NCI-H526 (cell line): ENCODE measurements around the gene SUDS3.
A peak's percentile ranks its signal among the peaks of the same experiment; 100 is the strongest.
"Not testable (repeated sequence)": the region's sequence is repeated elsewhere in the genome, so short reads cannot be mapped to it uniquely, and the experiment has no call there.

Experiments used
- DNase-seq, 2 experiments: peaks; one replicate each; lab custom pipeline; 2025; lab: John Stamatoyannopoulos, UW

SUDS3 gene, protein sequence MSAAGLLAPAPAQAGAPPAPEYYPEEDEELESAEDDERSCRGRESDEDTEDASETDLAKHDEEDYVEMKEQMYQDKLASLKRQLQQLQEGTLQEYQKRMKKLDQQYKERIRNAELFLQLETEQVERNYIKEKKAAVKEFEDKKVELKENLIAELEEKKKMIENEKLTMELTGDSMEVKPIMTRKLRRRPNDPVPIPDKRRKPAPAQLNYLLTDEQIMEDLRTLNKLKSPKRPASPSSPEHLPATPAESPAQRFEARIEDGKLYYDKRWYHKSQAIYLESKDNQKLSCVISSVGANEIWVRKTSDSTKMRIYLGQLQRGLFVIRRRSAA

DNA sequence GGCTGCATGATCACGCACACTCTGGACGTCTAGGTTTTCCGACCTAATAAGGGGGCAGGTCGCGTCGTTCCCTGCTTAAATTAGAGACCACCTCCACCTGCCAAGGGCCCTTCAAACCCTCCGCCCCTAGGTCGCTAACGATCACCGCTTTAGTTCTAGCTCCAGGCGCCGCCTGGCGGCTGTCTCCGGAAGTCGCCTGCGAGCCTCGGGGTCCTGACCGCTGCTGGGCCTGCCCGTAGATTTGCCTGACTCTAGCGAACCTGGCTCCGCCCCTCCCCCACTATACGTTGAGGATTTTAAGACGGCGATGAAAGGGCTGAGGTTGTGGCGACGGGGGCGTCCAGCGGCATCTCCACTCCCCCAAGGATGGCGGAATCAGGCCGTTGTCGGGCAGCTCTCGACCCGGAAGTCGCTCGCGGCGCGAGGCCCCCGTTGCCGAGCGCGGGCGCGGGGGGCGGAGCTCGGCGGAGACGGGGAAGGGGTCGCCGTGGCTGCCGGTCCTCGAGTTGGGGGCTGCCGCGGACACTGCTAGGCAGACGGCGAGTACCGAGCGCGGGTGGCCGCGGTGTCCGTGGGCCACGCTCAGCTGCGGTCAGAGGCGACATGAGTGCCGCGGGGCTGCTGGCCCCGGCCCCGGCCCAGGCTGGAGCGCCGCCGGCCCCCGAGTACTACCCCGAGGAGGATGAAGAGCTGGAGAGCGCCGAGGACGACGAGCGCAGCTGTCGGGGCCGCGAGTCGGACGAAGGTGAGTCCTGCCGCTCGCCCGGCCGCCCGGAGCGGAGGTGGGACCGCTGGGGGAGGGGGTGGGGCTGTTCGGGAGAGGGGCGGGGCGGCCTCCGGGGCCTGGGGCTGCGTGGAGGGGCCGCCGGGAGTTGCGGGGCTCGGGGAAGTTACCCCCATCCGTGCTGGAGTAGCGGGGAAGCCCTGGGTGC, at the start of gene SUDS3:
TSS of gene SUDS3 (plus strand) at position 467 of the 932 bp plus-strand sequence. CDS start at position 604, 137 bp downstream.
- DNase-seq = peak; percentile 83 to 93

DNA sequence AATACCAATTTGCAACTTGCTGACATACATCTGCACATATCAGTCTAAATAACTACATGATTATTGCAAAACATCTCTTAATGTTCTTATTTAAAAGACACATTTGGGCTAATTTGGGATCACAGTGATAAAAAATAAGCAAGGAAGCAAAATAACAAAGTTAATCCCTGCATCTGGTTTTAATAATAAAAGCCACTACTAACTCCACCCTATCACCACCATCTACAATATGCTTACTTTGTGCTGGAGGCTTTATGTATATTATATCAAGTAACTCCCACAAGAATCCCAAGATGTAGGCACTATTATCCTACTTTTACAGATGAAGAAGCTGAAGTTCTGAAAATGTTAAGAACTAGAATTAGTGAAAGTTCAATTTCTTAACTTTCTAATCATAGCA, 49.4 kb upstream of the SUDS3 start:
- no peak for DNase-seq

DNA sequence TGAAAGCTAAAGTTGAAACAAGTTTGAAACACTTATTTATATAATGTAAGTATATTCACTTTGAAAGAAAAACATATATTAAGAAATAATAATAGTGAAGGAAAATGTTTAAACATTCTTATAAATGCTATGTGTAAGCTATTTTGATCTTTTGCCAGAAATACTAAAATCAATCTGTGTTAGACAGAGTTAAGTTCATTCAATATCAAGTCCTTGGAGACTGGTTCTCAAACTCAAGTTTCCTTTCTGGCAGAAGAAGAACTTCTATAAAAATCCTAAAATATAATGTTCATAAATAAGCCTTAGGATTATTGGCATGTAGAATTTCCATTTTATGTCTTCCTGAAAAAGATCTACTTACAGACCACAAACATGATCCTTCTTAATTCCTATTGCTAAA, 49.0 kb upstream of the SUDS3 start:
- no peak for DNase-seq

DNA sequence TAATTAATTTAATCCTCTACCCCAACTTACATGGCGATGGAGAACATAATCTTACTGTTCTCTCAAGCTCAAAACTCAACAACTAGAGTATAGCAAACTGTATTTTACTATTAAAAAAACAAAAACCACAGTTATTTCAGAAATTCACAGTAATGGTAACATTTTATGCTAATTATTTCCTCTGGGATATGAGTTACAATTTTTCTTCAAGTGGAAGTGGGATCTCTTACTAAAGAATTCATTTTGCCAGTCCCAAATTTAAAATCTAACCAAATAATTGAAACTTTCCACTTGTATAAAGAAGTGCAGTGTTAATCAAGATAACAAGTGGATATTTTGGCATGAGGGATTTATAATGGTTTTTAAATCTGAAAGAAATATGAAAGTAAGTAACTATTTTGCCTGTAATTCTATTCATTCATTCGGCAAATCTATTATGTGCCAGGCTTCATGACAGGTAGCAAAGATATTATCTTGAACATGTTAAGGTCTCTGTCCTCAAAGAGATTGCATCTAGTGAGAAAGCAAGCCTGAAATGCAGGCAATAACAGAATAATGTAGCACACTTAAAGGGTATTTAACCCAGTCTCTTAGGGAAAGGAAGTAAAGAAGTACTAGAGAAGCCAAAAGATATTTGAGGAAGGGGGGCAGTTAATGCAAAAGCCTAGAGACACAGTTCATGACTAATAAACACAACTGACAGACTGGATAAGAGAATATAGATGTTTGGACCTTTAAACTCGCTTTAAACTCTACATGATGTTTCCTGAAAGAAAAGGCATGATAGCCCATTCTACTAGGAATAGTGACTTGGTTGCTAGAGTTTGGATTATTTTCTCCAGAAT, 47.6 kb upstream of the SUDS3 start:
- DNase-seq = no peak

DNA sequence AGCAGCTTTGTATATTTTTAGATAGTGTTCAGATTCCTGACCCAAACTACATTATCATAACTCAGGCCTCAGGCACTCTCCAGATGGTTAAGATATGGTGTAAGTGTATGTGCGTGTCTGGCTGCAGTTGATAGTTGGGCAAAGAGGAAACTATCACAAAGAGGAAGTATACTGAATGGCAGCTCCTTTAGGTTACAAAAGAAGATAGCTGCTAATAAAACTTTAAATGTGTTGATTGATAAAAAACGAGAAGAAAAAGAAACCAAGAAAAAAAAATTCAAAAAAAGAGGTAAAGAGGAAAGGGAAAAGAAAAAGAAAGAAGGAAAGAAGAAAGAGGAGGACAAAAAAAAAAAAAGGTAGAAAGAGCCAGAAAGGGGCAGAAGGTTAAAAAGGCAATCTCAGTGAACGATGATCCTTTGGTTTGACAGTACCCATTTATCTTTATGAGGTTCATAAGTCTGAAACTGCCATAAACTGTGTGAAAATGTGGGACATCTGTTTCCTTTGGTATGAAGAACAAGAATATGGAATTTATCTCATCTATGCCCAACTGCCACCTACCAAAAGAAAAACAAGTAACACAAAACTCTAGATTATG, 45.8 kb upstream of the SUDS3 start:
- no peak for DNase-seq

DNA sequence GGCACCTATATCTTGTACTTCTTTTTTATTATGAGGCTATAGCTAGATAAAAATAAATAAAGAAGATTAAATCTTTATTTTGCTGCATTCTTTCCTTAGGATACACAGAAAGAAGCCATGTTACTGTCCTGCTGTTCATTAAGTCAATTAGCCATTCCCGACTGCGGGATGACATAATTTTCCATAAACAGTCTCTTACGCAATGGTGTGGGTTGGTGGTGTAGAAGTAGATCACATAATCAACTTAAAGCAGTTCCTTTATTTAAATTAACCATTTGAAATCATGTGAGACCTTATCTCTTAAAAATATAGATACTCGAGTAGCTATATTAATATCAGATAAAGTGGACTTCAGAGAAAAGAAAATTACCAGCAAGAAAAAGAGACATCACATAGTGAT, 43.8 kb upstream of the SUDS3 start:
- no peak for DNase-seq

DNA sequence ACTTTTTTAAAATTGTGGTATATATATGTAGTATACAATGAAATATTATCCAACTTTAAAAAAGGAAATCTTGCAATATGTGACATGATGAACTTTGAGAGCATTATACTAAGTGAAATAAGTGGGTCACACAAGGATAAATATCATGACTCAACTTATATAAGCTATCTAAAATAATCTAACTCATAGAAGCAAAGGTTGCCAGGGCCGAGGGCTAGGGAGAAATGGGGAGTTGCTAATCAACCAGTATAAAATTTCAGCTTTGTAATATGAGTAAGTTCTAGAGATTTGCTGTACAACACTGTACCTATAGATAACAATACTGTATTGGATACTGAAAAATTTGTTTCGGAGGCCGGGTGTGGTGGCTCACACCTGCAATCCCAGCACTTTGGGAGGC, 42.1 kb upstream of the SUDS3 start:
- no peak for DNase-seq

DNA sequence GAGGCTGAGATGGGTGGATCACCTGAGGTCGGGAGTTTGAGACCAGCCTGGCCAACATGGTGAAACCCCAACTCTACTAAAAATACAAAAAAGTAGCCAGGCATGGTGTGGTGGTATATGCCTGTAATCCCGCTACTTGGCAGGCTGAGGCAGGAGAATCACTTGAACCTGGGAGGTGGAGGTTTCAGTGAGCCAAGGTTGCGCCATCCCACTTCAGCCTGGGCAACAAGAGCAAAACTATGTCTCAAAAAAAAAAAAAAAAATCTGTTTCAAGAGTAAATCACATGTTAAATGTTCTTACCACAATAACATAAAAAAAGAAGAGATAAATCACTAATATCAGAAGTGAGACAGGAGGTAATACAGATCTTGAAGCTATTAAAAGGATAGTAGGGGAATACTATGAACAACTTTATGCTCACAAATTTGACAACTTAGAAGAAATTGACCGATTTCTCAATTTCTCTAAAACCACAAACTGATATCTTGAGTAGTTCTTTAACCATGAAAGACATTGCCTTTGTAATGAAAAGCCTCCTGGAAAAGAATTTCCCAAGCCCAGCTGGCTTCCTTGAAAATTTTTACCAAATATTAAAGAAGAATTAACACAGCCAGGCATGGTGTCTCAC, 41.3 kb upstream of the SUDS3 start:
- DNase-seq = no peak

DNA sequence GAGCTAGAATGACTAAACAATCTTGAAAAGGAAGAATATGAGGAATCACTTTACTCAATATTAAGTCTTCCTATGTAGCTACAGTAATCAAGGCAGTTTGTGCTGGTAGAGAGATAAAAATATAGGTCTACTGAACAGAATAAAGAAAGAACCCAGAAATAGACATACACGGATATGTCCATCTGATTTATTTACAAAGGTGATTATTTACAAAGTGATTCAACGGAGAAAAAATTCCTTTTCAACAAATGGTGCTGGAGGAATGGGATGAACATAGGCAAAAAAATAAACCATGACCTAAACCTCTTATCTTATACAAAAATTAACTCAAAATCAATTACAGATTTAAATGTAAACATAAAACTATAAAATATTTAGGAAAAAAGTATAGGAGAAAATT, 40.2 kb upstream of the SUDS3 start:
- DNase-seq = no peak

DNA sequence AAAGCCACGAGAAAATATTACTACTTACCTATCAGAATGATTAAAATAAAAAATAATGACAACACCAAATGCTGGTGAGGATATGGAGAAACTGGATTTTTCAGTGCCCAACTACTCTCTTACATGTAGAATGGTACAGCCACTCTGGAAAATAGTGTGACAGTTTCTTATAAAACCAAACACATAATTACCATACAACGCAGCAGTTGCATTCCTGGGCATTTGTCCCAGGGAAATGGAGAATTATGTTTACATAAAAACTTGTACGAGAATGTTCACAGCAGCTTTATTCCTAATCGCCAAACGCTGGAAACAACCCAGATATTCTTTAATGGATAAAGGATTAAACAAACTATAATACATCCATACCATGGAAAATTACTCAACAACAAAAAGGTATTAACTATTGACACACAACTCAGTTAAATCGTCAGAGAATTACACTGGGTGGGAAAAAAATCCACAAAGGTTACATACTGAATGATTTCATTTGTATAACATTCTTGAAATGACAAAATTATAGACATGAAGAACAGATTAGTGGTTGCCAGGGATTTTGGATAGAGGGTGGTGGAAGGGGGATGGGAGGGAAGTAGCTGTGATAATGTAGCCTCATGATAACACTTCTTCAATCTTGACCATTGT, 39.0 kb upstream of the SUDS3 start:
- no peak for DNase-seq

DNA sequence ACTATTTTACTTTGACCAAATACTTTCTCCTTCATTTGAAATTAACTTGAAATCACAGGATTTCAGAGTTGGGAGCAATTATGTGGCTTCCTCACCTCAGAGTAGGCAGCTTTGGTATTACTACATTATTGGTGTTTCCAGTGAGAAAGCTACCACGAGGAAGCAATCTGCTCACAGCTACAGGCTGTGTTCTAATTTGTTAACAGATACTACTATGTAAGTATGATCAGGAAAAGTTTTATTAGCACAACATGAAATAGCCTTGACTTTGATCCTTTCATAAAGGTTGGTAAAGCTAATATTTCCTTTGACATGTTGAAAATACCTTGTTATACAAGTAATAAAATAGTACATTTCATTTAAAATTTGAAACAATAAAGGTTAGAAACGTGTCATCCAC, 34.3 kb upstream of the SUDS3 start:
- no peak for DNase-seq

DNA sequence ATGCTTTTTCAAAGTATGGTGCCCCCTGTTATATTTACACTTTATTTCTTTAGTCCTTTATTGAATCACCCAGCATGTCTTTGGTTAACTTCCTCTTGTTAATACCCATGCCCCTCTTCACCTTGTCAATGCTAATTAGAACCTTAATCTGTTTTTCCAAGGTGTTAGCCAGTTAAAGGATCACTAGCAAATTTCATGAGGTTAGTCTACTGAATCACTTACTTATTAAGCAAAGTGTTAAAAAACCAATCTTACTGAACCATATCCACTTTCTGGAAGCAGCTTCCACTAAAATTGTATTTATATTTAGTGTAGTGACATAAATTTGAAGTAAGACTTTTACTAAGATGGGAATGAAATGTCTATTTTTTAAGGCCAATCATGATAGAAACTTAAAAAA, 31.5 kb upstream of the SUDS3 start:
- DNase-seq = no peak

DNA sequence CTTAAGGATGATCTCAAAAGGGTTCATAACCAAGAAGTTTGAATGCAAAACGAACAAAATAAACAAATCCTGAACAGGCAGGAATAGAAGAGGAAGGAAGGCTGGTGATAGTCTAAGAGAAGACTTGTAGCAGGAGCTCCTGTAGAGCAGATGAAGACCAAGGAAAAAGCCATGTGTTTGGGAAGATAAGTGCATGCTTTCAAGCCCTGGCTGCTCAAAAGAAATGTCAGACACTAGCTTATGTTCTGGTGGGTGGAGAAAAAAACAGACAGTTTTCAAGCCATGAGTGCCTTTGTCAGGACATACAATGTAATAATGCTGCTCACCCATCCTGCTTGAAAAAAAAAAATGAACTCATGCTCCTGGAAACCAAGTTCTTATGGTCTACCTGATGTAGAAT, 31.0 kb upstream of the SUDS3 start:
- no peak for DNase-seq

DNA sequence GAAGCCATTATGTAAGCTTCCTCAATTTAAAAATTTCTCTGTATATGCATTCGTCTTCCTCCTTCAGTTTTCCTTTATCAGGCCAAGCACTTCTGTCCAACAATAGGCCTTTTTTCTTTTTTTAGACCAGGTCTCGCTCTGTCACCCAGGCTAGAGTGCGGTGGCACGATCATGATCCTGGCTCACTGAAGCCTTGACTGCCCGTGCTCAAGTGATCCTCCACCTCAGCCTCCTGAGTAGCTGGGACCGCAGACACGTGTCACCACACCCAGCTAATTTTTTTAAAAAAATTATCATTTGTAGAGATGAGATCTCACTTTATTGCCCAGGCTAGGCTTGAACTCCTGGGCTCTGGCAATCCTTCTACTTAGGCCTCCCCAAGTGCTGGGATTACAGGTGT, 29.5 kb upstream of the SUDS3 start:
- DNase-seq = no peak

DNA sequence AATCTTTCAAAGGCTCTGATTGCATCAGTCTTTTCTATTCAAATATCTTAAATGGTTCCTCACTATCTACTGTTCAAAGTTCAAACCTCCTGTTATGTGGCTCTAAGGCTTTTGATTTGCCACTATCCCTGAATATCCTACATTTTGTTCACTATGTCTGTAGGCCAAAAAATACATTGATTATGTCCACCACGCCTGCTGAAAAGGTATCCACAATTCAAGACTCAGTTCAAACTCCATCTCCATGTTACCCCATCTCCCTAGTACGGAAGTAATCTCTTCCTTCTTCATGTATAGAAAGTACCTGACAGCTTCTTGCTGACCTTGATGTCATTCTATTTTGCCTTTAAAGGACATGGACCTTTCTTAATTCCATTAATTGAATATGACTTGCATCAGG, 28.4 kb upstream of the SUDS3 start:
- DNase-seq = no peak

DNA sequence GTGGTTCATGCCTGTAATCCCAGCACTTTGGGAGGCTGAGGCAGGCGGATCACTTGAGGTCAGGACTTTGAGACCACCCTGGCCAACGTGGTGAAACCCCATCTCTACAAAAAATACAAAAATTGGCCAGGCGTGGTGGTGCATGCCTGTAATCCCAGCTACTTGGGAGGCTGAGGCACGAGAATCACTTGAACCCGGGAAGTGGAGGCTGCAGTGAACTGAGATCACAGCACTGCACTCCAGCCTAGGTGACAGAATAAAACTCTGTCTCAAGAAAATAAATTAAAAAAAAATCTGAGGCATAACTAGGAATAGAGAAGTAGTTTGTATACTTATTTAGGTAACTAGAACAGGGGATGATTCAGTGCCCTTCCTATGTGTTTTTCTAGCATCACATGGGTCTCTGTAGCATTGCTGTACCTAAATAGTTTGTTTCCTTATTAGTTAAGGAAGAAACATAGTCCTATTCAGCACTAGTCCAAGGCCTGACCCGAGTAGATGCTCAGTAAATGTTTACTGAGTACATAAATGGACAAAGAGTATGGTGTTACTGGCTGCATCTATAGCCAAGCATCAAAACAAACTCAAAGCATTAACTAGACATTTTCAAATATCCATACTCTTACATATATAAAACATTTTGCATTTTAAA, 25.3 kb upstream of the SUDS3 start:
- no peak for DNase-seq

DNA sequence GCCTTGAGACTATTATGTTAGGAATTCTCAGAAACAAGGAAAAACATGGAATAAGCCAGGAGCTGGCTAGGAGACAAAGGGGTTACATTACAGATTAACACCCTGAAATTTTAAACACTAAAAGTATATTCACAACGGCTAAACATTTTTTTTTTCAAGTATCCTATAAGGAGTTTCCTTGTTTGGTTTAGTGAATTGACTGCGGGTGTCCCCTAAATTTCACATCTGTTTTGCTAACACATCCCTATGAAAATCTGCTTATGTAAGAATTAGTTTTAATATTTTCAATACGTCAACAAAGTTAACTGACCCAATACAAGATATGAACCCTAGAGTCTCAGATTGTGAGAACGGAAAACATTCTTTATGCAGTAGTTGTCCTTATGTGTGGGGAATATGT, 22.6 kb upstream of the SUDS3 start:
- DNase-seq = no peak

DNA sequence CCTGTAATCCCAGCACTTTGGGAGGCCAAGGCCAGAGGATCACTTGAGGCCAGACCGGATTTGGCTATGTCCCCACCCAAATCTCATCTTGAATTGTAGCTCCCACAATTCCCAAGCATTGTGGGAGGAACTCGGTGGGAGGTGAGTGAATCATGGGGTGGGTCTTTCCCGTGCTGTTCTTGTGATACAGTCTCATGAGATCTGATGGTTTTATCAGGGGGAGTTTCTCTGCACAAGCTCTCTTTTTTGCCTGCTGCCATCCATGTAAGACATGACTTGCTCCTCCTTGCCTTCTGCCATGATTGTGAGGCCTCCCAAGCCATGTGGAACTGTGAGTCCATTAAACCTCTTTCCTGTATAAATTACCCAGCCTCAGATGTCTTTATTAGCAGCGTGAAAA, 21.9 kb upstream of the SUDS3 start:
- not testable (repeated sequence) for DNase-seq

DNA sequence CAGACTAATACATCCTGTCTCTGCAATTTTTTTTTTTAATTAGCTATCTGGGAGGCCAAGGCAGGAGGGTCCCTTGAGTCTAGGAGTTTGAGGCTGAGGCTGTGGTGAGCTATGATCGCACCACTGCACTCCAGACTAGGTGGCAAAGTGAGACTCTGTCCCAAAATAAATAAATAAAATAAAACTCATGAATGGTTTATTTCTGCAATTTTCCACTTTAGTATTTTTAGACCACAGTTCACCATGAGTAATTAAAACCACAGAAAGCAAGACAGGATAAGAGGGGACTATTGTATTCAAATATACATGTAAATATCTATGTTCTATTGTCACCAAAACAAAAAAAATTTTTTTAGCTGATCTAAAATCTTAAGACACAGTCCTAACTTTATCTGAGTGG, 21.5 kb upstream of the SUDS3 start:
- DNase-seq = no peak

DNA sequence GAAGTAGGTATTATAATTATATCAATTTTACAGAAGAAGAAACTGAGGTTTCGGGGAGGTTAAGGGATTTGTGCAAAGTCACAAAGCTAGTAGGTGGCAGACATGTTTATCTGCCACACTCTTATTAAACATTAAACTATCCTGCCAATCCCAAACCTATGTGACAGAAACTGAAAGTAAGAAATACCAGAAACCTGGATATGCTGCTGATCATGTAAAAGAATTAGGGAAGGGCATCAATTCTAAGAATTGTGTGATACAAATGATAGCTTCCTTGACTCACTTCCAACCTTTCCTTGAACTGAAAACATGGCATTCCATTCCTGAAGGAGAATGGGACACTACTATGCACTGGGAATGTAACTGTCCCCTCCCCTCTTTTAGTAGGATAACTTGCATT, 20.5 kb upstream of the SUDS3 start:
- no peak for DNase-seq
